ENCODE results near the gene PTPRK.

GRCh38 chr6:128005009-128005408, 515.4 kb downstream of the PTPRK start:
- TF ChIP-seq REST (IDR thresholded peaks at IDR 0.05) (no peak), CTCF (IDR thresholded peaks at IDR 0.05; ENCODE audit: low read depth, low read length, missing input control) (no peak), ZBTB33 (IDR thresholded peaks at IDR 0.05) (no peak), RAD21 (IDR thresholded peaks at IDR 0.05) (peak; percentile 27), JUND (IDR thresholded peaks at IDR 0.05) (peak; percentile 67 to 88), RXRA (IDR thresholded peaks at IDR 0.05) (no peak), EGR1 (IDR thresholded peaks at IDR 0.05; ENCODE audit: low read depth in 2 of 2) (no peak), MAX (IDR thresholded peaks at IDR 0.05) (no peak), SP1 (IDR thresholded peaks at IDR 0.05) (no peak), GABPA (IDR thresholded peaks at IDR 0.05 in 1 of 2, conservative IDR thresholded peaks at IDR 0.05 in 1 of 2) (no peak)

Measured in liver (tissue), 3 donors.